ENCODE measurements around the gene KIR2DL4. TPM values are rescaled to one million over a fixed set of nuclear protein-coding genes. Genes with fewer than 3 reads are reported as not detected.
"Not testable (repeated sequence)": the region's sequence is repeated elsewhere in the genome, so short reads cannot be mapped to it uniquely, and the experiment has no call there.

Gene KIR2DL4
- total RNA-seq, 1 experiment from 2014 or later: not detected

DNA sequence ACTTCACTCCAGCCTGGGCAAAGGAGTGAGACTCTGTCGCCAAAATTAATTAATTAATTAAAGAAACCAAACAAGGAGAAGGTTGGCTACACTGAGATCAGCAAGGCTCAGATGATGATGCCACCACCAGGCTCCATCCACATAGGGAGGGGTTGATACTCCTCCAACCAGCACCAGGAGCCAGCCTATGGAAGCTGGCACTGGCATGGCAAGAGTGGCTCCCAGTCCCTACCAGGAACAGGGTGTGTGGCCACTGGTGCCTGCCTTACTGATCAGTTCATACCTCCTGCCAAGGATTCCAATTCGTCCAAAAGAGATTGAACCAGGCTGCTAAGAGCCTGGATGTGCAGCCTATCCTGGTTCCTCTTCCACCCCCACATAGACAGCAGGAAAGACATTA is 30.7 kb upstream of the KIR2DL4 start:
- Mint-ChIP-seq H3K9me3 (ENCODE audit: low read depth, unreplicated experiment) (peaks cover 19% of the 10 kb centered on the region), H3K27me3 (ENCODE audit: unreplicated experiment) (peaks cover 38% of the 10 kb centered on the region)
- H3K27ac Mint-ChIP-seq (ENCODE audit: unreplicated experiment); intact Hi-C loops (cut with micrococcal nuclease; ENCODE audit: unreplicated experiment); H3K36me3 Mint-ChIP-seq (ENCODE audit: insufficient read depth, unreplicated experiment); H3K4me3 Mint-ChIP-seq (ENCODE audit: low read depth, unreplicated experiment); BruUV-seq (replicated peaks); CTCF ChIA-PET; H3K4me1 Mint-ChIP-seq (ENCODE audit: low read depth, unreplicated experiment); DNase-seq: not testable (repeated sequence)

DNA sequence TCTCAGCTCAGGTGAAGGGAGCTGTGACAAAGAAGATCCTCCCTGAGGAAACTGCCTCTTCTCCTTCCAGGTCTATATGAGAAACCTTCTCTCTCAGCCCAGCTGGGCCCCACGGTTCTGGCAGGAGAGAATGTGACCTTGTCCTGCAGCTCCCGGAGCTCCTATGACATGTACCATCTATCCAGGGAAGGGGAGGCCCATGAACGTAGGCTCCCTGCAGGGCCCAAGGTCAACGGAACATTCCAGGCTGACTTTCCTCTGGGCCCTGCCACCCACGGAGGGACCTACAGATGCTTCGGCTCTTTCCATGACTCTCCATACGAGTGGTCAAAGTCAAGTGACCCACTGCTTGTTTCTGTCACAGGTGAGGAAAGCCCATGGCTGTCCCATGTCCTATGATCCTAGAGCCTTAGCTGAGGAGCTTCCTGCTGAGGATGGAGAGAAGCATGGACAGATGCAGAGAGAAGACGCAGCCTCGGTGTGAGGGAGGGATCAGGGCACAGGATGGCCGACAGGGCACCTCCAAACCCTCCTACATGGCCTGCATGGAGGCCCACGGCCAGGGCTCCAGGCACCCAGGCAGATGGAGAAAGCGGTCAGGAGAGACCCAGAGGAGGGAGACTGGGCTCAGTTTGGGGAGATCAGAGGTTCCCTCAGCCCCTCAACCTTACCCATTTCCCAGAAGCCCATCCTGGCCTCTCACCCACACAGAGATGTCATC is 28.2 kb upstream of the KIR2DL4 start:
- CTCF ChIA-PET: interaction anchor here (0.6 kb wide), 1 partner anchor 135 kb away, joined by 5 read pairs; no protein-coding TSS in a partner anchor
- peaks cover 49% of the 10 kb centered on the region for H3K27me3 Mint-ChIP-seq (ENCODE audit: unreplicated experiment)
- intact Hi-C loops (cut with micrococcal nuclease; ENCODE audit: unreplicated experiment); BruUV-seq (replicated peaks); H3K4me3 Mint-ChIP-seq (ENCODE audit: low read depth, unreplicated experiment); H3K27ac Mint-ChIP-seq (ENCODE audit: unreplicated experiment); H3K36me3 Mint-ChIP-seq (ENCODE audit: insufficient read depth, unreplicated experiment); DNase-seq; H3K4me1 Mint-ChIP-seq (ENCODE audit: low read depth, unreplicated experiment): not testable (repeated sequence)
- H3K9me3 Mint-ChIP-seq (ENCODE audit: low read depth, unreplicated experiment): peaks cover 14% of the 10 kb centered on the region

DNA sequence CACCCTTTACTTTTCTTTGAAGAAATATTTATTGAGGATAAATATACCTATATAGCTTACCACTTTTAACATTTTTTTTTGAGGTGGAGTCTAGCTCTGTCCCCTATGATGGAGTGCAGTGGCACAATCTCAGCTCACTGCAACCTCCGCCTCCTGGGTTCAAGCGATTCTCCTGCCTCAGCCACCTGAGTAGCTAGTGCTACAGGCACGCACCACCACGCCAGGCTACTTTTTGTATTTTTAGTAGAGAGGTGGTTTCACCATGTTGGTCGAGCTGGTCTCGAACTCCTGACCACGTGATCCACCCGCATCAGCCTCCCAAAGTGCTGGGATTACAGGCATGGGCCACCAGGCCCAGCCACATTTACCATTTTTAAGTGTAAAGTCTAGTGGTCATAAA is 27.6 kb upstream of the KIR2DL4 start:
- H3K36me3 Mint-ChIP-seq (ENCODE audit: insufficient read depth, unreplicated experiment); H3K27ac Mint-ChIP-seq (ENCODE audit: unreplicated experiment); H3K4me1 Mint-ChIP-seq (ENCODE audit: low read depth, unreplicated experiment); H3K4me3 Mint-ChIP-seq (ENCODE audit: low read depth, unreplicated experiment); DNase-seq; intact Hi-C loops (cut with micrococcal nuclease; ENCODE audit: unreplicated experiment); BruUV-seq (replicated peaks): not testable (repeated sequence)
- CTCF ChIA-PET: interaction anchor here (0.6 kb wide), 1 partner anchor 134 kb away, joined by 5 read pairs; no protein-coding TSS in a partner anchor
- H3K9me3 Mint-ChIP-seq (ENCODE audit: low read depth, unreplicated experiment): peaks cover 13% of the 10 kb centered on the region
- peaks cover 54% of the 10 kb centered on the region for H3K27me3 Mint-ChIP-seq (ENCODE audit: unreplicated experiment)

DNA sequence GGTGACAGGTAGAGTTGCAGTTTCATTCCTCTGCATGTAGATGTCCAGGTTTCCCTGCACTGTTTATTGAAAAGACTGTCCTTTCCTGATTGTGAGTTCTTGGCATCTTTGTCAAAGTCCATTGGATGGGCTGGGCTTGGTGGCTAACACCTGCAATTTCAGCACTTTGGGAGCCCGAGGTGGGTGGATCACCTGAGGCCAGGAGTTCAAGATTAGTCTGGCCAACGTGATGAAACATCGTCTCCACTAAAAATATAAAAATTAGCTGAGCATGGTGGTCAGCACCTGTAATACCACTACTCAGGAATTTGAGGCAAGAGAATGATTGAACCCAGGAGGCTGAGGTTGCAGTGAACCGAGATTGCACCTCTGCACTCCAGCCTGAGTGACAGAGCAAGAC is 25.6 kb upstream of the KIR2DL4 start:
- H3K4me3 Mint-ChIP-seq (ENCODE audit: low read depth, unreplicated experiment); H3K4me1 Mint-ChIP-seq (ENCODE audit: low read depth, unreplicated experiment); intact Hi-C loops (cut with micrococcal nuclease; ENCODE audit: unreplicated experiment); BruUV-seq (replicated peaks); H3K36me3 Mint-ChIP-seq (ENCODE audit: insufficient read depth, unreplicated experiment); DNase-seq; H3K27ac Mint-ChIP-seq (ENCODE audit: unreplicated experiment): not testable (repeated sequence)
- CTCF ChIA-PET: interaction anchor here (0.6 kb wide), 1 partner anchor 868 kb away, joined by 4 read pairs; no protein-coding TSS in a partner anchor
- peaks cover 69% of the 10 kb centered on the region for H3K27me3 Mint-ChIP-seq (ENCODE audit: unreplicated experiment)
- peaks cover 11% of the 10 kb centered on the region for H3K9me3 Mint-ChIP-seq (ENCODE audit: low read depth, unreplicated experiment)

DNA sequence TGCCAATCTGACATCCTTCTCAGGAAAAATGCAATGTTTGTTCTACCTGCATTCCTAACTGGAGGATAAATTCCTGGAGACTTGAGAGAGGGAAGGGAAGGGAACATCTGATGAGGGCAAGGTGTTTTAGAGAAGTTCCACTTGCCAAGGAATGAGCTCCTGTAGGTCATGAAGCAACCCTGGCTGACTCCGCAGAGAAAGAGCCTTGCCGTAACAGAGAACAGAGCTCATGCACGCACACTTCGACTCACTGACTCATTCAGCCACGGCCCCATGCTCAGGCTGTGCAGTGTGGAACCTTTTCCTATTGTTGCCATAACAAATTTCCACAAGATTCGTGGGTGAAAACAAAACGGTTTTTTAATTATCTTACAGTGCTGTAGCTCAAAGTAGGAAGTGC is 24.5 kb upstream of the KIR2DL4 start:
- intact Hi-C loops (cut with micrococcal nuclease; ENCODE audit: unreplicated experiment); H3K36me3 Mint-ChIP-seq (ENCODE audit: insufficient read depth, unreplicated experiment); H3K4me1 Mint-ChIP-seq (ENCODE audit: low read depth, unreplicated experiment); H3K27ac Mint-ChIP-seq (ENCODE audit: unreplicated experiment); H3K9me3 Mint-ChIP-seq (ENCODE audit: low read depth, unreplicated experiment); H3K4me3 Mint-ChIP-seq (ENCODE audit: low read depth, unreplicated experiment); DNase-seq; CTCF ChIA-PET; BruUV-seq (replicated peaks): not testable (repeated sequence)
- H3K27me3 Mint-ChIP-seq (ENCODE audit: unreplicated experiment): peaks cover 68% of the 10 kb centered on the region

DNA sequence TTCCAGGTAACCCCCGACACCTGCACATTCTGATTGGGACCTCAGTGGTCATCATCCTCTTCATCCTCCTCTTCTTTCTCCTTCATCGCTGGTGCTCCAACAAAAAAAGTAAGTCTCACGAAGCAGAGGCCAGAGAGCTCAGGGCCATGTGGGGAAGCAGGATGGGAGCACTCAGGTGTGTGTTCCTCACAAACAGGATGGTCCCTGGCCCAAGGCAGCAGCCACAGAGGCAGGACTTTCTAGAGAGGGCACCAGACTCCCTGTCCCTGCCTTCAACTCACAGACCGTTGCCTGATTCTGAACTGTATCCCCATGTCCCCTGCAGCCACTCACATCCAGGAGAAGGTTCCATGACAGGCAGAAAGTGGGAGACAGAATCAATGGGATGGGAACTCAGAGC is 20.5 kb upstream of the KIR2DL4 start:
- H3K9me3 Mint-ChIP-seq (ENCODE audit: low read depth, unreplicated experiment); H3K4me3 Mint-ChIP-seq (ENCODE audit: low read depth, unreplicated experiment); BruUV-seq (replicated peaks); CTCF ChIA-PET; DNase-seq; intact Hi-C loops (cut with micrococcal nuclease; ENCODE audit: unreplicated experiment); H3K36me3 Mint-ChIP-seq (ENCODE audit: insufficient read depth, unreplicated experiment); H3K27ac Mint-ChIP-seq (ENCODE audit: unreplicated experiment); H3K4me1 Mint-ChIP-seq (ENCODE audit: low read depth, unreplicated experiment): not testable (repeated sequence)
- H3K27me3 Mint-ChIP-seq (ENCODE audit: unreplicated experiment): peaks cover 77% of the 10 kb centered on the region

DNA sequence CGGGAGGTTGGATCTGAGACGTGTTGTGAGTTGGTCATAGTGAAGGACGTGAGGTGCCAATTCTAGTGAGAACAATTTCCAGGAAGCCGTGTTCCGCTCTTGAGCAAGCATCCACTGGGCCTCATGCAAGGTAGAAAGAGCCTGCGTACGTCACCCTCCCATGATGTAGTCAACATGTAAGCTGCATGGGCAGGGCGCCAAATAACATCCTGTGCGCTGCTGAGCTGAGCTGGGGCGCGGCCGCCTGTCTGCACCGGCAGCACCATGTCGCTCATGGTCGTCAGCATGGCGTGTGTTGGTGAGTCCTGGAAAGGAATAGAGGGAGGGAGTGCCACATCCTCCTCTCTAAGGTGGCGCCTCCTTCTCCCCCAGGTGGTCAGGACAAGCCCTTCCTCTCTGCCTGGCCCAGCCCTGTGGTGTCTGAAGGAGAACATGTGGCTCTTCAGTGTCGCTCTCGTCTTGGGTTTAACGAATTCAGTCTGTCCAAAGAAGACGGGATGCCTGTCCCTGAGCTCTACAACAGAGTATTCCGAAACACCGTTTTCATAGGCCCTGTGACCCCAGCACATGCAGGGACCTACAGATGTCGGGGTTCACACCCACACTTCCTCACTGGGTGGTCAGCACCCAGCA is 17.2 kb upstream of the KIR2DL4 start:
- H3K4me1 Mint-ChIP-seq (ENCODE audit: low read depth, unreplicated experiment); H3K9me3 Mint-ChIP-seq (ENCODE audit: low read depth, unreplicated experiment); intact Hi-C loops (cut with micrococcal nuclease; ENCODE audit: unreplicated experiment); H3K36me3 Mint-ChIP-seq (ENCODE audit: insufficient read depth, unreplicated experiment); CTCF ChIA-PET; BruUV-seq (replicated peaks); H3K4me3 Mint-ChIP-seq (ENCODE audit: low read depth, unreplicated experiment); H3K27ac Mint-ChIP-seq (ENCODE audit: unreplicated experiment); DNase-seq: not testable (repeated sequence)
- H3K27me3 Mint-ChIP-seq (ENCODE audit: unreplicated experiment): peaks cover 83% of the 10 kb centered on the region

DNA sequence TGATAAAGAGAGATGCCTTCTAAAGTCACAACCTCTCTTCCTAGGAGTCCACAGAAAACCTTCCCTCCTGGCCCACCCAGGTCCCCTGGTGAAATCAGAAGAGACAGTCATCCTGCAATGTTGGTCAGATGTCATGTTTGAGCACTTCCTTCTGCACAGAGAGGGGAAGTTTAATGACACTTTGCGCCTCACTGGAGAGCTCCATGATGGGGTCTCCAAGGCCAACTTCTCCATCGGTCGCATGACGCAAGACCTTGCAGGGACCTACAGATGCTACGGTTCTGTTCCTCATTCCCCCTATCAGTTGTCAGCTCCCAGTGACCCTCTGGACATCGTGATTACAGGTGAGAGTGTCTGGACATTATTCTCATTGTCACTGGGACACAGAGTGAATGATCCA is 15.3 kb upstream of the KIR2DL4 start:
- intact Hi-C loops (cut with micrococcal nuclease; ENCODE audit: unreplicated experiment); H3K4me1 Mint-ChIP-seq (ENCODE audit: low read depth, unreplicated experiment); H3K9me3 Mint-ChIP-seq (ENCODE audit: low read depth, unreplicated experiment); DNase-seq; H3K36me3 Mint-ChIP-seq (ENCODE audit: insufficient read depth, unreplicated experiment); H3K4me3 Mint-ChIP-seq (ENCODE audit: low read depth, unreplicated experiment); CTCF ChIA-PET; BruUV-seq (replicated peaks); H3K27ac Mint-ChIP-seq (ENCODE audit: unreplicated experiment): not testable (repeated sequence)
- H3K27me3 Mint-ChIP-seq (ENCODE audit: unreplicated experiment): peaks cover 72% of the 10 kb centered on the region

Measured in Calu3 (cell line).